MM.1S (cell line): Measurements from ENCODE around the gene HMGB3.

Source experiments
- DNase-seq: peaks from one replicate; pipeline ENCODE4 v3.0.0-alpha.2; 2015
- H2AFZ ChIP-seq: fragments of 300-600 bp; sonication (generic); 2 replicates; pipeline ENCODE4 v1.6.0; 2016; ENCODE audit warnings: antibody characterized with exemption, low read length
- H3F3A ChIP-seq: fragments of 300-600 bp; sonication (generic); 2 replicates; pipeline ENCODE4 v1.6.1; 2016; ENCODE audit warnings: mild to moderate bottlenecking, antibody characterized with exemption, low read length, moderate library complexity, mixed read lengths; ENCODE audit not compliant: insufficient read depth
- H3K27ac ChIP-seq: fragments of 300-600 bp; sonication (generic); 2 replicates; pipeline ENCODE4 v1.5.1; 2016; ENCODE audit warnings: mild to moderate bottlenecking, low read length
- H3K27me3 ChIP-seq: fragments of 300-600 bp; sonication (generic); replicated peaks from 2 replicates; pipeline ENCODE4 v1.6.0; 2016; ENCODE audit warnings: low read length; ENCODE audit not compliant: insufficient read depth
- H3K36me3 ChIP-seq: fragments of 300-600 bp; sonication (generic); replicated peaks from 2 replicates; pipeline ENCODE4 v1.6.1; 2016; ENCODE audit warnings: mild to moderate bottlenecking, low read length, mixed read lengths; ENCODE audit not compliant: insufficient read depth
- H3K4me1 ChIP-seq: fragments of 300-600 bp; sonication (generic); 2 replicates; pipeline ENCODE4 v1.6.1; 2016; ENCODE audit warnings: low read length, mixed read lengths
- H3K4me2 ChIP-seq: fragments of 300-600 bp; sonication (generic); 2 replicates; pipeline ENCODE4 v1.6.0; 2016; ENCODE audit warnings: low read depth, low read length
- H3K4me3 ChIP-seq: fragments of 300-600 bp; sonication (generic); 2 replicates; pipeline ENCODE4 v1.5.1; 2016; ENCODE audit warnings: low read length, mixed read lengths
- H3K79me2 ChIP-seq: fragments of 300-600 bp; sonication (generic); 2 replicates; pipeline ENCODE4 v1.6.1; 2016; ENCODE audit warnings: mixed run types, low read length, mixed read lengths
- H3K9ac ChIP-seq: fragments of 300-600 bp; sonication (generic); 2 replicates; pipeline ENCODE4 v1.6.1; 2016; ENCODE audit warnings: low read length, mixed read lengths
- H3K9me2 ChIP-seq: fragments of 300-600 bp; sonication (generic); replicated peaks from 2 replicates; pipeline ENCODE4 v1.6.1; 2016; ENCODE audit warnings: mild to moderate bottlenecking, low read length, mixed read lengths; ENCODE audit not compliant: insufficient read depth
- H3K9me3 ChIP-seq: fragments of 300-600 bp; sonication (generic); replicated peaks from 2 replicates; pipeline ENCODE4 v1.6.1; 2016; ENCODE audit warnings: mild to moderate bottlenecking, low read length, mixed read lengths; ENCODE audit not compliant: insufficient read depth
- H4K20me1 ChIP-seq: fragments of 300-600 bp; sonication (generic); 2 replicates; pipeline ENCODE4 v1.6.1; 2016; ENCODE audit warnings: mild to moderate bottlenecking, low read length, moderate library complexity, mixed read lengths; ENCODE audit not compliant: insufficient read depth
- CTCF ChIP-seq: fragments of 300-600 bp; sonication (generic); IDR thresholded peaks from 2 replicates; pipeline ENCODE4 v1.5.1; 2016; ENCODE audit warnings: antibody characterized with exemption, low read length, mixed read lengths
- EZH2 ChIP-seq: fragments of 300-600 bp; sonication (generic); optimal IDR thresholded peaks from 2 replicates; pipeline ENCODE3; 2017; ENCODE audit warnings: low read depth, mild to moderate bottlenecking, antibody characterized with exemption, low read length, mixed read lengths
- EZH2phosphoT487 ChIP-seq: fragments of 300-600 bp; sonication (generic); IDR thresholded peaks from 2 replicates; pipeline ENCODE4 v1.6.1; 2018; ENCODE audit warnings: antibody characterized with exemption, low read length

Gene HMGB3

GRCh38 chrX:150935467-150935866 is 47.7 kb upstream of the HMGB3 start:
- TF ChIP-seq EZH2phosphoT487 (no peak), EZH2 (no peak), CTCF (no peak)
- no peaks in the 10 kb centered on the region for H4K20me1 ChIP-seq

GRCh38 chrX:150936556-150936955 is 46.6 kb upstream of the HMGB3 start:
- H3K9me2 ChIP-seq, result no peaks in the 10 kb centered on the region
- H3K27ac ChIP-seq, result no peak overlapping the region
- H3K4me2 ChIP-seq, result no peak overlapping the region
- no peaks in the 10 kb centered on the region for H4K20me1 ChIP-seq
- no peaks in the 10 kb centered on the region for H3K36me3 ChIP-seq
- no peaks in the 10 kb centered on the region for H3K27me3 ChIP-seq
- H3K79me2 ChIP-seq, result no peaks in the 10 kb centered on the region
- H3K9me3 ChIP-seq, result no peaks in the 10 kb centered on the region
- no peak for DNase-seq
- no peak overlapping the region for H2AFZ ChIP-seq
- no peak for TF ChIP-seq EZH2
- no peak for TF ChIP-seq EZH2phosphoT487
- no peak for TF ChIP-seq CTCF
- no peaks in the 10 kb centered on the region for H3K4me1 ChIP-seq
- H3K4me3 ChIP-seq, result no peak overlapping the region
- H3K9ac ChIP-seq, result no peak overlapping the region
- no peaks in the 10 kb centered on the region for H3F3A ChIP-seq

More at GRCh38 chrX:150935467-150935866, 47.7 kb upstream of the HMGB3 start:
- Histone ChIP-seq H3K4me2 (no peak overlapping the region), H3K9me3 (no peaks in the 10 kb centered on the region), H3K9ac (no peak overlapping the region), H3K9me2 (no peaks in the 10 kb centered on the region), H3K27me3 (no peaks in the 10 kb centered on the region), H3K4me3 (no peak overlapping the region), H3K79me2 (no peaks in the 10 kb centered on the region), H3F3A (no peaks in the 10 kb centered on the region), H3K36me3 (no peaks in the 10 kb centered on the region), H3K4me1 (no peaks in the 10 kb centered on the region), H3K27ac (no peak overlapping the region), H2AFZ (no peak overlapping the region)
- no peak for DNase-seq

GRCh38 chrX:150940844-150941495 is 42.2 kb upstream of the HMGB3 start:
- Histone ChIP-seq H3K27ac (no peak overlapping the region), H3K4me2 (no peak overlapping the region), H3K4me1 (no peaks in the 10 kb centered on the region), H3K4me3 (no peak overlapping the region), H3K9ac (no peak overlapping the region), H3K36me3 (no peaks in the 10 kb centered on the region), H4K20me1 (no peaks in the 10 kb centered on the region), H3K27me3 (no peaks in the 10 kb centered on the region), H3K79me2 (no peaks in the 10 kb centered on the region), H3K9me2 (no peaks in the 10 kb centered on the region), H3K9me3 (no peaks in the 10 kb centered on the region), H2AFZ (no peak overlapping the region), H3F3A (no peaks in the 10 kb centered on the region)
- no peak for TF ChIP-seq EZH2
- TF ChIP-seq CTCF, result no peak
- TF ChIP-seq EZH2phosphoT487, result no peak
- no peak for DNase-seq
